GM12865 (cell line): ENCODE measurements around the gene MEA1.

Experiments
- DNase-seq: peaks from one replicate; pipeline ENCODE4 v3.0.0; 2010; ENCODE audit warnings: low read depth
- H3K4me3 ChIP-seq: 2 replicates; pipeline ENCODE4 v1.5.1; 2011; ENCODE audit warnings: mild to moderate bottlenecking, low read depth, low read length, control low read depth
- CTCF ChIP-seq: IDR thresholded peaks from 2 replicates; pipeline ENCODE4 v1.5.1; 2011; ENCODE audit warnings: low read length, control low read depth, low read depth, inconsistent platforms; ENCODE audit not compliant: insufficient read depth; ENCODE audit errors: missing control alignments

MEA1 gene

GRCh38 chr6:42981836-42982235 lies 31.9 kb downstream of the MEA1 start:
- DNase-seq: no peak
- H3K4me3 ChIP-seq: no peak overlapping the region
- TF ChIP-seq CTCF: no peak

- no peak for DNase-seq
- H3K4me3 ChIP-seq: peak overlapping the region; percentile 85
- no peak for TF ChIP-seq CTCF
Measured at GRCh38 chr6:42979523-42980177, 34.1 kb downstream of the MEA1 start.

- DNase-seq: peak; percentile 96
- no peak for TF ChIP-seq CTCF
- H3K4me3 ChIP-seq: peak within 1 kb of the TSS; percentile 85
Measured at GRCh38 chr6:42978839-42979522, 34.8 kb downstream of the MEA1 start, which contains the start of gene PEX6. Gene PEX6 (minus strand): TSS chr6:42979181. CDS start chr6:42979150, 31 bp downstream.

GRCh38 chr6:42978487-42978838 lies 35.3 kb downstream of the MEA1 start:
- peak; percentile 21 for DNase-seq
- peak overlapping the region; percentile 85 for H3K4me3 ChIP-seq
- TF ChIP-seq CTCF: no peak

GRCh38 chr6:42974919-42975505 lies 38.7 kb downstream of the MEA1 start:
- no peak for DNase-seq
- TF ChIP-seq CTCF: no peak
- H3K4me3 ChIP-seq: no peak overlapping the region

GRCh38 chr6:42973926-42974325 lies 39.8 kb downstream of the MEA1 start:
- TF ChIP-seq CTCF: no peak
- no peak overlapping the region for H3K4me3 ChIP-seq
- DNase-seq: no peak
